ENCODE measurements around the gene SGSM2.

The SGSM2 gene

DNA sequence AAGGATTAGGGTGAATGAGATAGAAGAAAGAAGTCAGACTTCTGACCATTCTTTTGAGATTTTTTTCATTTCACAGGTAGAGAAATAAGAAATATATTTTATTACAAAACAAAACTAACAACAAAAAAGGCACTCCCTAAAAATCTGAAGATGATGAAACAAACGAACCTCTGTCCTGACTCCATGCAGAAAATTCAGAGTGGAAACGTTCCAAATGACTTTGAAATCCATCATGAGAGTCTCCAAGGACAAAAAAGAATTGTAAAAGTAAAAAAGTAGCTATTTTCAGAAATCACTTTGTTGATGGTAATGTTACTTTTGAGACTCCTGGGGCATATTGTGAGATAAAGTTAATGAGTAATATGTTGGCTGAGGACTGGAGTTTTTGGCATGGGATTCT is 89.9 kb downstream of the SGSM2 start:
- no peak for DNase-seq

- no peak for DNase-seq
These were observed 90.6 kb downstream of the SGSM2 start for GRCh38 chr17:2427910-2428309.

All from activated CD4-positive, CD25-positive, alpha-beta regulatory T cell treated with anti-CD3 and anti-CD28 coated beads, Interleukin-2, amount 50 U/mL, for 72 hours (primary cell).